NCI-H2196 (cell line): Measurements from ENCODE around the gene ERF.
"Not testable (repeated sequence)": the region's sequence is repeated elsewhere in the genome, so short reads cannot be mapped to it uniquely, and the experiment has no call there.

Experiments
- DNase-seq: peaks from one replicate; lab custom pipeline; 2025; ENCODE audit not compliant: unreplicated experiment; lab: John Stamatoyannopoulos, UW

The ERF gene

GRCh38 chr19:42275517-42275916 lies 20.6 kb upstream of the ERF start:
- DNase-seq = no peak

GRCh38 chr19:42275103-42275502 lies 20.2 kb upstream of the ERF start:
- no peak for DNase-seq

GRCh38 chr19:42274065-42274682 lies 19.2 kb upstream of the ERF start:
- no peak for DNase-seq

DNA sequence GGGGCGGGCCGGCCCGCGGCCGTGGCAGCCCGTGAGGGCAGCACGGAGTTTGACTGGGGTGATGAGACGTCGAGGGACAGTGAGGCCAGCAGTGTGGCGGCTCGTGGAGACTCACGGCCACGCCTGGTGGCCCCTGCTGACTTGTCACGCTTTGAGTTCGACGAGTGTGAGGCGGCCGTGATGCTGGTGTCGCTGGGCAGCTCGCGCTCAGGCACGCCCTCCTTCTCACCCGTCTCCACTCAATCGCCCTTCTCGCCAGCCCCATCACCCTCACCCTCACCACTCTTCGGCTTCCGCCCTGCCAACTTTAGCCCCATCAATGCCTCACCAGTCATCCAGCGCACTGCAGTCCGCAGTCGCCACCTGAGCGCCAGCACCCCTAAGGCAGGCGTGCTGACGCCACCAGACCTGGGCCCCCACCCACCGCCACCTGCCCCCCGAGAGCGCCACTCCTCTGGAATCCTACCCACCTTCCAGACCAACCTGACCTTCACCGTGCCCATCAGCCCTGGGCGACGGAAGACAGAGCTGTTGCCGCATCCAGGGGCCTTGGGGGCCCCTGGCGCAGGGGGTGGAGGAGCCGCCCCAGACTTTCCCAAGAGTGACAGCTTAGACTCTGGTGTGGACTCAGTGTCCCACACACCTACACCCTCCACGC lies 18.6 kb upstream of the ERF start:
- no peak for DNase-seq

DNA sequence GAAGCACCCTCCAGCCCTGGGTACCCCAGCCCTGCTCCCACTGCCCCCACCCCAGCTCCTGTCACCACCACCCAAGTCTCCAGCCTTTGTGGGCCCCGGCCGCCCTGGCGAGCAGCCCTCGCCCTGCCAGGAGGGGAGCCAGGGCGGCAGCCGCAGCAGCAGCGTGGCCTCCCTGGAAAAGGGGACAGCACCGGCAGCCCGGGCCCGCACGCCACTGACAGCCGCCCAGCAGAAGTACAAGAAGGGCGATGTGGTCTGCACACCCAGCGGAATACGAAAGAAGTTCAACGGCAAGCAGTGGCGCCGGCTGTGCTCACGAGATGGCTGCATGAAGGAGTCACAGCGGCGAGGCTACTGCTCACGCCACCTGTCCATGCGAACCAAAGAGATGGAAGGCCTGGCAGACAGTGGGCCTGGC lies 18.1 kb upstream of the ERF start:
- no peak for DNase-seq

- DNase-seq = no peak
These were observed 17.6 kb upstream of the ERF start for GRCh38 chr19:42272535-42272897.

DNA sequence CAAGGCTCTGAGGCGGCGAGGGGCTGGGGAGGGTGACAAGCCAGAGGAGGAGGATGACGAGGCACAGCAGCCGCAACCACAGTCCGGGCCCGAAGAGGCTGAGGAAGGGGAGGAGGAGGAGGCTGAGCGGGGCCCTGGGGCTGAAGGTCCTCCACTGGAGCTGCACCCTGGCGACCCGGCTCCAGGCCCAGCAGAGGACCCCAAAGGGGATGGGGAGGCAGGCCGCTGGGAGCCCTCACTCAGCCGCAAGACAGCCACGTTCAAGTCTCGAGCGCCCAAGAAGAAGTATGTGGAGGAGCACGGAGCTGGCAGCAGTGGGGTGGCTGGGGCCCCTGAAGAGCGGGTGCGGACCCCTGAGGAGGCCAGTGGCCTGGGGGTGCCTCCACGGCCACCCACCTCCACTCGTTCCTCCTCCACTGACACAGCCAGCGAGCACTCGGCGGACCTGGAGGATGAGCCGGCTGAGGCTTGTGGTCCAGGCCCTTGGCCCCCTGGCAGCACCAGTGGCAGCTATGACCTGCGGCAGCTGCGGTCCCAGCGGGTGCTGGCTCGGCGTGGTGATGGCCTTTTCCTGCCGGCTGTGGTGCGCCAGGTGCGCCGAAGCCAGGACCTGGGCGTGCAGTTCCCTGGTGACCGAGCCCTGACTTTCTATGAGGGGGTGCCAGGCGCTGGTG lies 17.1 kb upstream of the ERF start:
- DNase-seq = no peak

DNA sequence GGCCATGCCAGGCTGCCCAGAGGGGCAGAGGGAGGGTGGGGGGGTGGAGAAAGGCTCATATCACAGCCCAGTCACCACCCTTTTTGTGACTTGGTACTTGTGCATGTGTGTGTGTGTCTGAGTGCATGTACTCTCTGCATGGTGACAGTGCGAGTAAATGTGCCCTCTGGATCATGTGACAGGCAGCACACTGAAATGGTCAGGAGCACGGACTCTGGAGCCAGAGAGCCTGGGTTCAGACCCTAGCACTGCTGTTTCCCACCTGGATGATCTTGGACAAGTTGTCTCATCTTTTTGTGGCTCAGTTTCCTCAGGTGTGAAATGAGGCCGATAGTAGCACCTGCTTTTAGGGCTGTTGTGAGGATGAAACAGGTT lies 16.1 kb upstream of the ERF start:
- no peak for DNase-seq

GRCh38 chr19:42270346-42271044 lies 15.6 kb upstream of the ERF start:
- no peak for DNase-seq

- no peak for DNase-seq
These were observed 14.8 kb upstream of the ERF start for GRCh38 chr19:42269478-42270345.

GRCh38 chr19:42268704-42269477 lies 14.0 kb upstream of the ERF start, which contains the start of gene CIC:
TSS of gene CIC (plus strand) at chr19:42269252. CDS start at chr19:42271784, 2,532 bp downstream.
- peak; percentile 100 for DNase-seq

GRCh38 chr19:42268142-42268703 lies 13.3 kb upstream of the ERF start:
- DNase-seq = peak; percentile 99

- no peak for DNase-seq
These were observed 12.8 kb upstream of the ERF start for GRCh38 chr19:42267644-42268141.

GRCh38 chr19:42266928-42267603 lies 12.1 kb upstream of the ERF start:
- DNase-seq = not testable (repeated sequence)

DNA sequence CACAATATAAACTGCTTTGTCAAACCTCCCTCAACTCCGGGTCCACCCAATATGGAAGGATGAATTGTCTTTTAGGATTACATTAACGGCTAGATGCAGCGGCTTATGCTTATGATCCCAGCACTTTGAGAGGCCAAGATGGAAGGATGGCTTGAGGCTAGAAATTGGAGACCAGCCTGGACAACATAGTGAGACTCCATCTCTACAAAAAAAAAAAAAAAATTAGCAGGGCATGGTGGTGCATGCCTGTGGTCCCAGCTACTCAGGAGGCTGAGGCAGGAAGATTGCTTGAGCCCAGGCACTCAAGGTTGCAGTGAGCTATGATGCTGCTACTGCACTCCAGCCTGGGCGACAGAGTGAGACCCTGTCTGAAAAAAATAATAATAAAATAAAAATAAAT lies 11.2 kb upstream of the ERF start:
- DNase-seq = not testable (repeated sequence)

DNA sequence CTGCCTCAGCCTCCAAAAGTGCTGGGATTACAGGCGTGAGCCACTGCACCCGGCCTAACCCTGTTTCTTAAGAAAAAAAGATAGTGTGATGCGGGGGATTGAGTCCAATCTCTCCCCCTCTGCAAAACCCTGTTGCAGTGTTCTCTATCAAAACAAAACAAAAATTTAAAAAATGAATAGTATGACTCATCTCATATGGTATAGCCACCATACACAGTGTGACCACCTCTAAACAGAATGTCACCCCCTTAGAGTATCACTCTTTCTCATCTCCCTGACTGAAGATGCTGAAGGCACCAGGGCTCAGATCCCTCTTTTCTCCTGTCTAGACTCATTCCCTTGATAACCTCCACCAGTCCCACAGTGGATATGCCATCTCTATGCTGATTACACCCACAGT lies 6.8 kb upstream of the ERF start:
- no peak for DNase-seq

DNA sequence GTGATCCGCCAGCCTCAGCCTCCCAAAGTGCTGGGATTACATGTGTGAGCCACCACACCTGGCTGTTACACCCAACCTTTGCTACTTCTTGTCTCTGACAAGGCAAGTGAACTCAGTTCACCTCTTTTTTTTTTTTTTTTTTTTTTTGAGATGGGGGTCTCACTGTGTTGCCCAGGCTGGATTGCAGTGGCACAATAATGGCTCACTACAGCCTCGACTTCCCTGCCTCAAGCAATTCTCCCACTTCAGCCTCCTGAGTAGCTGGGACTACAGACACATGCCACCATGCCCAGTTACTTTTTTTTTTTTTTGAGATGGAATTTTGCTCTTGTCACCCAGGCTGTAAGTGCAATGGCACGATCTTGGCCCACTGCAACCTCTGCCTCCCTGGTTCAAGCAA lies 2.9 kb upstream of the ERF start:
- not testable (repeated sequence) for DNase-seq

DNA sequence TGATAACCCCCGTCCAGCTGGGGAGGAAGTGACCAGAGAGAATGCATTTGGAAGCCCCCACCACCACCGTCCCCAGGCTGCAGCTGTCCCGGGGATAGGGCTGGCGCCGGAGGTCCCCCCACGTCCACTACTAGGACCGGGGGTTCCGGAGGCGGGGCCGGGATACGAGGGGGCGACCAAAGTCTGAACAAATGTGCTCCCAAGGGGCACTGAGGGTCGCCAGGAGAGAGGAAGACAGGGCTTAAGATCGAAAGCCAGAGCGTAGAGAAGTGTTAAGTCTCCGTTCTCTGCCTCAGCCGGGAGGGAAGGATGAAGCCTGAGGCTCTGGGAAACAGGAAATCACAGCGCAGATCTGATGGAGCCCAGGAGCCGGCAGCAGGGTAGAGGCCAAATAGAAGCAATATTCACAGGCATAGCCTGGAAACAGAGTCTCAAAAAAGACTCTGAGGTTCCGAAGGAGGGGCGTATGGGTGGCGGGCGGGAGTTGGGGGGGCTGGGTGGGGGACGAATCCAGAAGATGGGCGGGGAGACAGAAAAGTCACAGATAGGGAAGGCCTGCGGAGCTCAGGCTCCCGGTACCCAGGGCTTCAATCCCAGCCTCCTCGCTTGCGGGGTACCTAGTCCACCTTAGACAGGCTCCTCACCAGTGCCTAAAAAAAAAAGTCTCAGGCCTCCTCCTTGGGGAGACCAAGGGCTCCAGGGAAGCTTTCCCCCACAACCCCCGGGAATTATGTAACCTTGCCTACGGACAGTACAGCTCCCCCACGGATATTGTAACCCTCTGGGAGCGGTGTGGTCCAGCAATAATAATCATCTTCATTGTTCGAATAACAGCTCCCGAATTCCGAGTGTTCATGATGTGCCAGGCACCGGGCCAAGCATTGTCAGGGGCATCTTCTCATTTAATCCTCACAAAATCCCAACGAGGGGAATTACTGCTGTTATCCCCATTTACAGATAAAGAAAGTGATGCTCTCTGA lies 1.1 kb upstream of the ERF start:
- no peak for DNase-seq
